ENCODE data around the gene SIDT2. TPM values are rescaled to one million over a fixed set of nuclear protein-coding genes. Genes with fewer than 3 reads are reported as not detected.

The SIDT2 gene
- total and polyA plus RNA-seq, 2 of the 13 experiments (the other 11 are each of a cell fraction or from before 2014, with no cell fraction given), result 11.5 to 28.0 TPM

GRCh38 chr11:117232911-117233409 is 54.4 kb downstream of the SIDT2 start (continued):
- TF ChIP-seq CREBL2 (CRISPR knock-in tag; IDR thresholded peaks at IDR 0.05; ENCODE audit: borderline replicate concordance), result no peak
- TF ChIP-seq MEIS1 (CRISPR knock-in tag; IDR thresholded peaks at IDR 0.05; ENCODE audit: borderline replicate concordance), result peak; percentile 26; the same call in 1 of the 2 replicates
- TF ChIP-seq ZNF607 (CRISPR knock-in tag; IDR thresholded peaks at IDR 0.05; ENCODE audit: borderline replicate concordance), result 0 out of 2 replicates have a peak, but pooled peaks have one; percentile 37
- TF ChIP-seq HNRNPK (IDR thresholded peaks at IDR 0.05; ENCODE audit: low read depth, low read length, poor library complexity, severe bottlenecking), result peak; percentile 68
- TF ChIP-seq ZFP36L1 (CRISPR knock-in tag; IDR thresholded peaks at IDR 0.05), result no peak
- no peak for TF ChIP-seq ZNF720 (CRISPR knock-in tag; IDR thresholded peaks at IDR 0.05)
- no peak for TF ChIP-seq TSC22D2 (CRISPR knock-in tag; IDR thresholded peaks at IDR 0.05; ENCODE audit: borderline replicate concordance)
- TF ChIP-seq ZNF367 (CRISPR knock-in tag; IDR thresholded peaks at IDR 0.05; ENCODE audit: borderline replicate concordance), result no peak
- TF ChIP-seq TBX2 (CRISPR knock-in tag; IDR thresholded peaks at IDR 0.05; ENCODE audit: borderline replicate concordance), result peak; percentile 29; the same call in 1 of the 2 replicates
- no peak for TF ChIP-seq RFX5 (IDR thresholded peaks at IDR 0.05; ENCODE audit: low read depth, low read length)
- TF ChIP-seq ZNF850 (CRISPR knock-in tag; conservative IDR thresholded peaks at IDR 0.05), result no peak
- TF ChIP-seq DNMT3B (CRISPR knock-in tag; conservative IDR thresholded peaks at IDR 0.05), result no peak
- no peak for TF ChIP-seq DPF2 (CRISPR knock-in tag; IDR thresholded peaks at IDR 0.05; ENCODE audit: borderline replicate concordance, low read depth)
- no peak for TF ChIP-seq SP2 (CRISPR knock-in tag; IDR thresholded peaks at IDR 0.05)
- no peak for TF ChIP-seq STAT5B (CRISPR knock-in tag; IDR thresholded peaks at IDR 0.05)
- no peak for TF ChIP-seq MXD1 (CRISPR knock-in tag; IDR thresholded peaks at IDR 0.05)
- TF ChIP-seq YEATS4 (CRISPR knock-in tag; IDR thresholded peaks at IDR 0.05; ENCODE audit: borderline replicate concordance), result 0 out of 2 replicates have a peak, but pooled peaks have one; percentile 4
- no peak for TF ChIP-seq WIZ (CRISPR knock-in tag; IDR thresholded peaks at IDR 0.05)
- TF ChIP-seq ZFY (CRISPR knock-in tag; IDR thresholded peaks at IDR 0.05), result no peak
- no peak for TF ChIP-seq HIVEP1 (CRISPR knock-in tag; IDR thresholded peaks at IDR 0.05)
- 0 out of 2 replicates have a peak, but pooled peaks have one; percentile 17 for TF ChIP-seq SALL2 (CRISPR knock-in tag; IDR thresholded peaks at IDR 0.05)
- TF ChIP-seq ZNF674 (CRISPR knock-in tag; IDR thresholded peaks at IDR 0.05; ENCODE audit: low read depth), result 0 out of 2 replicates have a peak, but pooled peaks have one; percentile 58
- no peak for TF ChIP-seq KLF12 (CRISPR knock-in tag; IDR thresholded peaks at IDR 0.05; ENCODE audit: borderline replicate concordance)
- no peak for TF ChIP-seq ZNF496 (CRISPR knock-in tag; IDR thresholded peaks at IDR 0.05; ENCODE audit: insufficient replicate concordance)
- no peak for TF ChIP-seq SYNCRIP (IDR thresholded peaks at IDR 0.05; ENCODE audit: insufficient read depth, low read depth, low read length)
- no peak for TF ChIP-seq ZC3H4 (CRISPR knock-in tag; IDR thresholded peaks at IDR 0.05; ENCODE audit: borderline replicate concordance)
- no peak for TF ChIP-seq ZNF30 (CRISPR knock-in tag; IDR thresholded peaks at IDR 0.05)
- TF ChIP-seq GATAD1 (CRISPR knock-in tag; IDR thresholded peaks at IDR 0.05), result no peak
- no peak for TF ChIP-seq GZF1 (CRISPR knock-in tag; IDR thresholded peaks at IDR 0.05)
- no peak for TF ChIP-seq ZXDC (CRISPR knock-in tag; IDR thresholded peaks at IDR 0.05)

Data from HepG2 (cell line).